ENCODE measurements around the gene SLC24A2. TPM values are rescaled to one million over a fixed set of nuclear protein-coding genes. Genes with fewer than 3 reads are reported as not detected.
"Not testable (repeated sequence)": the region's sequence is repeated elsewhere in the genome, so short reads cannot be mapped to it uniquely, and the experiment has no call there.

The SLC24A2 gene
- under 1 TPM in 1 of 4 donors, not detected in 3; 0.19 TPM for total RNA-seq

GRCh38 chr9:19788614-19789271 is at the start of gene SLC24A2:
Gene SLC24A2 (minus strand): TSS chr9:19789037.
- Histone ChIP-seq H3K27ac (no peak within 1 kb of the TSS), H3K36me3 (no peaks in the 10 kb centered on the region), H3K9me3 (no peaks in the 10 kb centered on the region), H3K4me1 (no peaks in the 10 kb centered on the region), H3K27me3 (no peaks in the 10 kb centered on the region), H3K4me3 (peak within 1 kb of the TSS in 1 of 4 donors; percentile 12)
- DNase-seq = no peak
- no peak for TF ChIP-seq POLR2A (IDR thresholded peaks at IDR 0.05)
- no peak for TF ChIP-seq CTCF (IDR thresholded peaks at IDR 0.05)

GRCh38 chr9:19833331-19833730 is 44.5 kb upstream of the SLC24A2 start:
- not testable (repeated sequence) for H3K27ac ChIP-seq, H3K27me3 ChIP-seq, DNase-seq, H3K4me1 ChIP-seq, H3K36me3 ChIP-seq, H3K4me3 ChIP-seq, H3K9me3 ChIP-seq

- no peaks in the 10 kb centered on the region for H3K36me3 ChIP-seq
- no peak for DNase-seq
- no peak overlapping the region for H3K27ac ChIP-seq
- no peaks in the 10 kb centered on the region for H3K27me3 ChIP-seq
- no peaks in the 10 kb centered on the region for H3K4me1 ChIP-seq
- no peak overlapping the region for H3K4me3 ChIP-seq
- H3K9me3 ChIP-seq = no peaks in the 10 kb centered on the region
- no peak for TF ChIP-seq POLR2A (IDR thresholded peaks at IDR 0.05)
- TF ChIP-seq CTCF (IDR thresholded peaks at IDR 0.05) = no peak
These were observed 42.0 kb upstream of the SLC24A2 start for GRCh38 chr9:19830796-19831195.

GRCh38 chr9:19828576-19829109 is 39.8 kb upstream of the SLC24A2 start:
- Histone ChIP-seq H3K27ac (no peak overlapping the region), H3K36me3 (no peaks in the 10 kb centered on the region), H3K27me3 (no peaks in the 10 kb centered on the region), H3K4me3 (no peak overlapping the region), H3K4me1 (no peaks in the 10 kb centered on the region), H3K9me3 (no peaks in the 10 kb centered on the region)
- no peak for DNase-seq
- TF ChIP-seq POLR2A (IDR thresholded peaks at IDR 0.05) = no peak
- no peak for TF ChIP-seq CTCF (IDR thresholded peaks at IDR 0.05)

GRCh38 chr9:19816769-19817168 is 27.9 kb upstream of the SLC24A2 start:
- TF ChIP-seq CTCF (IDR thresholded peaks at IDR 0.05) (no peak), POLR2A (IDR thresholded peaks at IDR 0.05) (no peak)
- no peaks in the 10 kb centered on the region for H3K9me3 ChIP-seq
- H3K4me1 ChIP-seq = no peaks in the 10 kb centered on the region
- no peaks in the 10 kb centered on the region for H3K36me3 ChIP-seq
- no peak for DNase-seq
- no peaks in the 10 kb centered on the region for H3K27me3 ChIP-seq
- H3K27ac ChIP-seq = no peak overlapping the region
- H3K4me3 ChIP-seq = no peak overlapping the region

- no peaks in the 10 kb centered on the region for H3K27me3 ChIP-seq
- no peak for DNase-seq
These were observed 23.4 kb upstream of the SLC24A2 start for GRCh38 chr9:19812194-19812593.

More at GRCh38 chr9:19812194-19812593, 23.4 kb upstream of the SLC24A2 start:
- Histone ChIP-seq H3K9me3 (no peaks in the 10 kb centered on the region), H3K27ac (no peak overlapping the region), H3K4me1 (no peaks in the 10 kb centered on the region), H3K36me3 (no peaks in the 10 kb centered on the region), H3K4me3 (no peak overlapping the region)
- TF ChIP-seq POLR2A (IDR thresholded peaks at IDR 0.05) (no peak), CTCF (IDR thresholded peaks at IDR 0.05) (no peak)
